A549 treated with CORT108297 at 1 μM for 4 hours (cell line): Measurements from ENCODE around the gene GABRB3. TPM values are rescaled to one million over a fixed set of nuclear protein-coding genes. Genes with fewer than 3 reads are reported as not detected.

Experiments used
- total RNA-seq: library from RNA; stranded (reverse); fragments of 200-300 nt; extraction: Qiagen RNA extraction; gene quantifications from 5 replicates; pipeline ENCODE4 v1.2.3, GENCODE V29; 2022

The GABRB3 gene
- total RNA-seq = 59.5 to 88.1 TPM (median 75.3 TPM) in 5 replicates

DNA sequence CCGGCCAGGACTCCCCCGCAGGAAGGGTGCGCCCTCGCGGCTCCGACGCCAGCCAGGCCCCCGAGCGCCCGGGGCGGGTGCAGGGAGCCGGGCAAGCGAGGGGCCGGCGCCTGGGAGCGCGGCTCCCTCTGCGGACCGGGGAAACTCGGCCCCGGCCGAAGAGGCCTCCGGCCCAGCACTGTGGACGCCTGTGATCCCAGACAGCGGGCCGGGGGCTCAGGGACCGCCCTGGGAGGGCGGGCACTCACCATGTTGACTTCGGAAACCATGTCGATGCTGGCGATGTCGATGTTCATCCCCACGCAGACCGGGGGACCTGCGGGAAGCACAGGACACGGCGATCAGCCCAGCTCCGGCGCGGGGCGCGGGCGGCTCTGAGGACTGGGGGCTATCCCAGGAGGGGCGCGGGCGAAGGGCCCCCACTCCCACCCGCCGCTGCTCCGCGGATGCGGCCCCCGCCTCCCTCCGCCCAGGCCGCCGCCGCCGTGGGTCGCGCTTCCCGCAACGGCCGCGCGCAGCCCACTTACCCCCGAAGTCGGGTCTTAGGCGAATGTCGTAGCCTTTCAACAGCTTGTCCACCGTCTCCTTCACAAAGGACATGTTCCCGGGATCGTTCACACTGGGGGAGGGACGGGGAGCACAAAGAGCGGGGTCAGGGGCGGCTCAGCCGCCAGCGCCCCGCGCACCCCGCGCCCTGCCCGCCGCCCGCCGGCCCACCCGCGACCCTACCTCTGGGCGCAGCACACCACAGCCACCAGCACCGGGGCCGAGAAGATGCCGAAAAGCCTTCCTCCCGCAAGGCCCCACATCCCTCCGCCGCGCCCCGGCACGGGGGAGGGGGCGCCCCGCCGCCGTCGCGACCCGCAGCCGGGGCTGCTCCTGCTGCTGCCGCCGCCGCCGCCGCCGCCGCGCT, at the start of gene GABRB3:
Gene GABRB3 (minus strand): TSS at position 913 of the 913 bp plus-strand sequence.

Other genes starting within 250 kb of the GABRB3 start
- gene GABRA5, start 94.0 kb upstream of the GABRB3 start, total RNA-seq = 83.6 to 131 TPM (median 112 TPM) in 5 replicates
- 0.12 to 0.53 TPM (median 0.30 TPM) in 5 replicates for gene GABRG3, start 198.1 kb upstream of the GABRB3 start, total RNA-seq